Measurements from ENCODE around the gene STXBP6.

DNA sequence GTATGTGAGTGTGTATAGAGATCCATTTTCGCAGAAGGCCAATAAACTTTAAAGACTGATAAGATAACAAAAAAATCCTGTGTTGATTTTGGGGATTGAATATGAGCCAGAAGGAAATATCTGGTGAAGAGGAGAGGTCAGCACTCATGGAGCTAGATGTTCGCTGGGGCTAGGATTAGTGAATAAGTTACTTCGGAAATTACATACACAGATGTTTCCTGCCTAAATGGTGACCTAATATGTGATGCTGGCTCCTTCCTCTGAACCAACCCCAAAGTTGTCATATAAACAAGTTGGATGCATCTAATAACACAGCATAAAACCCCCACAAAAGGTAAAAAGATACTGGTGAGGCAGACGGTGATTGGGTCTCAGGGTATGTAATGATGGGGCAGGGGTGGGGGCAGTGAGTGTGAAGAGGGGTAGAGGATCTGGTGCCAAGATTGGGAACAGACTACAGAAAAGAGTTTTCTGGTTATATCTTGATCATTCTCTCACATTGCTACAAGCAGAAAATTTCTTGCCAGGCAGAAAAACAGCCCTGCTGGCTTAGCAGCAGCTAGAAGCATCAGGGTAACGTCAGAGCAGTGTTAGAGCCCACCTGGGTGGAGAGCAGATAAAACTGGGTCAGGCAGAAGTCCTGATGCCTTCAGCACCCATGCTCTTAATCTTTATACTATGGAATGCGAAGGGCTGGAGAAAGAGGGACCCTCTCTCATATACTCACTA is 275.6 kb downstream of the STXBP6 start:
- TF ChIP-seq POLR2AphosphoS5 (IDR thresholded peaks at IDR 0.05; ENCODE audit: low read depth, low read length) (no peak), SIN3A (IDR thresholded peaks at IDR 0.05; ENCODE audit: borderline replicate concordance, insufficient read depth, low read length) (no peak), TAF1 (IDR thresholded peaks at IDR 0.05; ENCODE audit: borderline replicate concordance, insufficient read depth, low read length) (no peak)
- TF ChIP-seq, protein P1, sequence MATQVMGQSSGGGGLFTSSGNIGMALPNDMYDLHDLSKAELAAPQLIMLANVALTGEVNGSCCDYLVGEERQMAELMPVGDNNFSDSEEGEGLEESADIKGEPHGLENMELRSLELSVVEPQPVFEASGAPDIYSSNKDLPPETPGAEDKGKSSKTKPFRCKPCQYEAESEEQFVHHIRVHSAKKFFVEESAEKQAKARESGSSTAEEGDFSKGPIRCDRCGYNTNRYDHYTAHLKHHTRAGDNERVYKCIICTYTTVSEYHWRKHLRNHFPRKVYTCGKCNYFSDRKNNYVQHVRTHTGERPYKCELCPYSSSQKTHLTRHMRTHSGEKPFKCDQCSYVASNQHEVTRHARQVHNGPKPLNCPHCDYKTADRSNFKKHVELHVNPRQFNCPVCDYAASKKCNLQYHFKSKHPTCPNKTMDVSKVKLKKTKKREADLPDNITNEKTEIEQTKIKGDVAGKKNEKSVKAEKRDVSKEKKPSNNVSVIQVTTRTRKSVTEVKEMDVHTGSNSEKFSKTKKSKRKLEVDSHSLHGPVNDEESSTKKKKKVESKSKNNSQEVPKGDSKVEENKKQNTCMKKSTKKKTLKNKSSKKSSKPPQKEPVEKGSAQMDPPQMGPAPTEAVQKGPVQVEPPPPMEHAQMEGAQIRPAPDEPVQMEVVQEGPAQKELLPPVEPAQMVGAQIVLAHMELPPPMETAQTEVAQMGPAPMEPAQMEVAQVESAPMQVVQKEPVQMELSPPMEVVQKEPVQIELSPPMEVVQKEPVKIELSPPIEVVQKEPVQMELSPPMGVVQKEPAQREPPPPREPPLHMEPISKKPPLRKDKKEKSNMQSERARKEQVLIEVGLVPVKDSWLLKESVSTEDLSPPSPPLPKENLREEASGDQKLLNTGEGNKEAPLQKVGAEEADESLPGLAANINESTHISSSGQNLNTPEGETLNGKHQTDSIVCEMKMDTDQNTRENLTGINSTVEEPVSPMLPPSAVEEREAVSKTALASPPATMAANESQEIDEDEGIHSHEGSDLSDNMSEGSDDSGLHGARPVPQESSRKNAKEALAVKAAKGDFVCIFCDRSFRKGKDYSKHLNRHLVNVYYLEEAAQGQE (IDR thresholded peaks at IDR 0.05; ENCODE audit: insufficient read depth in 1 of 2, low read depth in 2 of 2, low read length in 2 of 2) = no peak
